Measurements from ENCODE around the gene EDNRA.

The EDNRA gene

GRCh38 chr4:147525494-147526271 lies 44.8 kb downstream of the EDNRA start:
- FAIRE-seq (no peak), DNase-seq (ENCODE audit: insufficient read length) (no peak)
- TF ChIP-seq TAF1 (IDR thresholded peaks at IDR 0.05; ENCODE audit: borderline replicate concordance, low read depth, low read length) (no peak), POLR2A (IDR thresholded peaks at IDR 0.05; ENCODE audit: low read depth, low read length) (no peak), POLR2AphosphoS5 (IDR thresholded peaks at IDR 0.05; ENCODE audit: low read depth, low read length) (no peak)

GRCh38 chr4:147526272-147526654 lies 45.4 kb downstream of the EDNRA start:
- no peak for TF ChIP-seq TAF1 (IDR thresholded peaks at IDR 0.05; ENCODE audit: borderline replicate concordance, low read depth, low read length)
- TF ChIP-seq POLR2A (IDR thresholded peaks at IDR 0.05; ENCODE audit: low read depth, low read length): no peak
- TF ChIP-seq POLR2AphosphoS5 (IDR thresholded peaks at IDR 0.05; ENCODE audit: low read depth, low read length): no peak
- FAIRE-seq (no peak), DNase-seq (ENCODE audit: insufficient read length) (no peak)

GRCh38 chr4:147528054-147528453 lies 47.2 kb downstream of the EDNRA start:
- TF ChIP-seq POLR2A (IDR thresholded peaks at IDR 0.05; ENCODE audit: low read depth, low read length) (no peak), TAF1 (IDR thresholded peaks at IDR 0.05; ENCODE audit: borderline replicate concordance, low read depth, low read length) (no peak), POLR2AphosphoS5 (IDR thresholded peaks at IDR 0.05; ENCODE audit: low read depth, low read length) (no peak)
- DNase-seq (ENCODE audit: insufficient read length) (no peak), FAIRE-seq (no peak)

- no peak for FAIRE-seq
- no peak for DNase-seq (ENCODE audit: insufficient read length)
- no peak for TF ChIP-seq POLR2A (IDR thresholded peaks at IDR 0.05; ENCODE audit: low read depth, low read length)
- no peak for TF ChIP-seq TAF1 (IDR thresholded peaks at IDR 0.05; ENCODE audit: borderline replicate concordance, low read depth, low read length)
- TF ChIP-seq POLR2AphosphoS5 (IDR thresholded peaks at IDR 0.05; ENCODE audit: low read depth, low read length): no peak
Observed at GRCh38 chr4:147530134-147530533, 49.2 kb downstream of the EDNRA start.

- TF ChIP-seq POLR2AphosphoS5 (IDR thresholded peaks at IDR 0.05; ENCODE audit: low read depth, low read length): no peak
- no peak for TF ChIP-seq POLR2A (IDR thresholded peaks at IDR 0.05; ENCODE audit: low read depth, low read length)
- no peak for TF ChIP-seq TAF1 (IDR thresholded peaks at IDR 0.05; ENCODE audit: borderline replicate concordance, low read depth, low read length)
- no peak for FAIRE-seq
- DNase-seq (ENCODE audit: insufficient read length): no peak
Observed at GRCh38 chr4:147530723-147531122, 49.8 kb downstream of the EDNRA start.

- no peak for DNase-seq (ENCODE audit: insufficient read length)
- FAIRE-seq: no peak
- TF ChIP-seq TAF1 (IDR thresholded peaks at IDR 0.05; ENCODE audit: borderline replicate concordance, low read depth, low read length): no peak
Observed at GRCh38 chr4:147532896-147533295, 52.0 kb downstream of the EDNRA start.

- FAIRE-seq (no peak), DNase-seq (ENCODE audit: insufficient read length) (no peak)
- no peak for TF ChIP-seq POLR2AphosphoS5 (IDR thresholded peaks at IDR 0.05; ENCODE audit: low read depth, low read length)
- no peak for TF ChIP-seq TAF1 (IDR thresholded peaks at IDR 0.05; ENCODE audit: borderline replicate concordance, low read depth, low read length)
- no peak for TF ChIP-seq POLR2A (IDR thresholded peaks at IDR 0.05; ENCODE audit: low read depth, low read length)
Observed at GRCh38 chr4:147533331-147533730, 52.4 kb downstream of the EDNRA start.

GRCh38 chr4:147535124-147535523 lies 54.2 kb downstream of the EDNRA start:
- DNase-seq (ENCODE audit: insufficient read length) (no peak), FAIRE-seq (no peak)
- TF ChIP-seq POLR2A (IDR thresholded peaks at IDR 0.05; ENCODE audit: low read depth, low read length) (no peak), POLR2AphosphoS5 (IDR thresholded peaks at IDR 0.05; ENCODE audit: low read depth, low read length) (no peak), TAF1 (IDR thresholded peaks at IDR 0.05; ENCODE audit: borderline replicate concordance, low read depth, low read length) (no peak)

GRCh38 chr4:147538711-147539110 lies 57.8 kb downstream of the EDNRA start:
- FAIRE-seq: no peak
- DNase-seq (ENCODE audit: insufficient read length): no peak

GRCh38 chr4:147539959-147540358 lies 59.1 kb downstream of the EDNRA start:
- DNase-seq (ENCODE audit: insufficient read length): no peak
- no peak for FAIRE-seq
- no peak for TF ChIP-seq POLR2A (IDR thresholded peaks at IDR 0.05; ENCODE audit: low read depth, low read length)
- TF ChIP-seq POLR2AphosphoS5 (IDR thresholded peaks at IDR 0.05; ENCODE audit: low read depth, low read length): no peak
- TF ChIP-seq TAF1 (IDR thresholded peaks at IDR 0.05; ENCODE audit: borderline replicate concordance, low read depth, low read length): no peak

More at GRCh38 chr4:147538711-147539110, 57.8 kb downstream of the EDNRA start:
- TF ChIP-seq POLR2A (IDR thresholded peaks at IDR 0.05; ENCODE audit: low read depth, low read length): no peak
- no peak for TF ChIP-seq TAF1 (IDR thresholded peaks at IDR 0.05; ENCODE audit: borderline replicate concordance, low read depth, low read length)
- TF ChIP-seq POLR2AphosphoS5 (IDR thresholded peaks at IDR 0.05; ENCODE audit: low read depth, low read length): no peak

- FAIRE-seq: no peak
- no peak for DNase-seq (ENCODE audit: insufficient read length)
- no peak for TF ChIP-seq POLR2A (IDR thresholded peaks at IDR 0.05; ENCODE audit: low read depth, low read length)
- no peak for TF ChIP-seq TAF1 (IDR thresholded peaks at IDR 0.05; ENCODE audit: borderline replicate concordance, low read depth, low read length)
- TF ChIP-seq POLR2AphosphoS5 (IDR thresholded peaks at IDR 0.05; ENCODE audit: low read depth, low read length): no peak
Observed at GRCh38 chr4:147542229-147542990, 61.5 kb downstream of the EDNRA start.

GRCh38 chr4:147543034-147543433 lies 62.1 kb downstream of the EDNRA start:
- TF ChIP-seq POLR2AphosphoS5 (IDR thresholded peaks at IDR 0.05; ENCODE audit: low read depth, low read length): no peak
- FAIRE-seq (no peak), DNase-seq (ENCODE audit: insufficient read length) (no peak)

Measured in GM12892 (cell line).